H1 (cell line): ENCODE data around the gene QSOX1. TPM values are rescaled to one million over a fixed set of nuclear protein-coding genes. Genes with fewer than 3 reads are reported as not detected.
A peak's percentile ranks its signal among the peaks of the same experiment; 100 is the strongest.

Experiments
- CTCF ChIA-PET: fragments of 300-600 bp; sonication (Branson Sonifier 250); formaldehyde crosslinking; loops from one replicate; lab custom pipeline; 2021; ENCODE audit not compliant: partially characterized antibody; lab: Charles Lee
- POLR2A ChIA-PET: fragments of 300-600 bp; sonication (Branson Sonifier 250); formaldehyde crosslinking; loops from one replicate; lab custom pipeline; 2021; ENCODE audit warnings: inconsistent platforms; ENCODE audit not compliant: partially characterized antibody; lab: Charles Lee
- DNase-seq, 2 experiments: peaks; one replicate each; pipeline versions ENCODE4 v3.0.0 to v3.0.0-alpha.2; 2010 to 2022; ENCODE audit warnings: low spot score in 2 of 2, low read depth in 1 of 2, mixed read lengths in 1 of 2
- FAIRE-seq: peaks from 2 replicates; lab custom pipeline; 2011; peaks lifted over from hg19 to GRCh38; lab: Jason Lieb, UNC
- H2AFZ ChIP-seq: 2 replicates; pipeline ENCODE4 v1.8.1; 2012; ENCODE audit warnings: low read length, inconsistent platforms
- H2AK5ac ChIP-seq: 2 replicates; pipeline ENCODE4 v1.6.1; 2013; ENCODE audit warnings: low read depth, low read length
- H2BK120ac ChIP-seq: replicated peaks from 2 replicates; pipeline ENCODE3; 2013; ENCODE audit warnings: low read depth, low read length, inconsistent platforms
- H2BK12ac ChIP-seq: 2 replicates; pipeline ENCODE4 v1.6.1; 2013; ENCODE audit warnings: low read depth, low read length
- H2BK15ac ChIP-seq: 2 replicates; pipeline ENCODE4 v1.6.1; 2013; ENCODE audit warnings: low read length
- H2BK20ac ChIP-seq: 2 replicates; pipeline ENCODE4 v1.6.1; 2013; ENCODE audit warnings: low read length
- H2BK5ac ChIP-seq: 2 replicates; pipeline ENCODE4 v1.6.1; 2013; ENCODE audit warnings: low read depth, low read length
- H3K14ac ChIP-seq: 2 replicates; pipeline ENCODE4 v1.6.1; 2013; ENCODE audit warnings: inconsistent platforms; ENCODE audit not compliant: insufficient read length
- H3K18ac ChIP-seq: 2 replicates; pipeline ENCODE4 v1.6.1; 2013; ENCODE audit warnings: low read length; ENCODE audit errors: extremely low read depth
- H3K23ac ChIP-seq: 2 replicates; pipeline ENCODE4 v1.6.1; 2013; ENCODE audit warnings: inconsistent platforms; ENCODE audit not compliant: insufficient read length
- H3K23me2 ChIP-seq: 2 replicates; pipeline ENCODE4 v1.6.1; 2013; ENCODE audit warnings: low read depth, low read length
- H3K27ac ChIP-seq: 2 replicates; pipeline ENCODE4 v1.6.1; 2011; ENCODE audit warnings: low read depth, low read length, inconsistent platforms
- H3K27me3 ChIP-seq, 4 experiments: replicated peaks in 1 of 4; 1 replicate in 1 of 4; 2 replicates in 3 of 4; pipeline versions ENCODE4 v1.6.1 to v1.8.1; 2011 to 2013; ENCODE audit warnings: low read length in 3 of 4, mild to moderate bottlenecking in 3 of 4, inconsistent platforms in 2 of 4, mixed read lengths in 2 of 4, moderate library complexity in 1 of 4; ENCODE audit not compliant: control insufficient read depth in 3 of 4, insufficient read depth in 3 of 4; ENCODE audit errors: extremely low read depth in 1 of 4
- H3K36me3 ChIP-seq, 4 experiments: 2 replicates each; pipeline versions ENCODE4 v1.6.1 to v1.8.1; 2011 to 2013; ENCODE audit warnings: mild to moderate bottlenecking in 4 of 4, low read length in 3 of 4, moderate library complexity in 2 of 4, control low read depth in 1 of 4, inconsistent platforms in 1 of 4; ENCODE audit not compliant: insufficient read depth in 4 of 4, control insufficient read depth in 2 of 4
- H3K4ac ChIP-seq: replicated peaks from 2 replicates; pipeline ENCODE3; 2013; ENCODE audit warnings: low read length, low read depth, mixed read lengths, inconsistent platforms; ENCODE audit not compliant: insufficient read length
- H3K4me1 ChIP-seq, 4 experiments: replicated peaks in 1 of 4; 1 replicate in 1 of 4; 2 replicates in 3 of 4; pipeline versions ENCODE4 v1.6.1 to v1.8.1; 2011 to 2013; ENCODE audit warnings: low read length in 3 of 4, inconsistent platforms in 2 of 4, mixed read lengths in 1 of 4; ENCODE audit not compliant: insufficient read depth in 4 of 4, control insufficient read depth in 3 of 4
- H3K4me2 ChIP-seq, 2 experiments: 2 replicates each; pipeline versions ENCODE4 v1.6.1 to v1.8.1; 2011 to 2013; ENCODE audit warnings: low read depth in 2 of 2, low read length in 2 of 2, control low read depth in 1 of 2, inconsistent platforms in 1 of 2, mild to moderate bottlenecking in 1 of 2; ENCODE audit not compliant: insufficient read depth in 1 of 2
- H3K4me3 ChIP-seq, 4 experiments: fragments of 200-600, 300-600 bp in 1 of 4; sonication (generic), shearing (Covaris generic), sonication (Bioruptor Twin) in 1 of 4; 2 replicates each; pipeline versions ENCODE4 v1.5.1 to v1.8.1; 2011 to 2016; ENCODE audit warnings: low read length in 4 of 4, low read depth in 3 of 4, control low read depth in 2 of 4, inconsistent platforms in 2 of 4, mild to moderate bottlenecking in 2 of 4, mixed read lengths in 1 of 4, moderate library complexity in 1 of 4; ENCODE audit not compliant: insufficient read depth in 2 of 4; ENCODE audit errors: extremely low read depth in 1 of 4
- H3K56ac ChIP-seq: replicated peaks from 2 replicates; pipeline ENCODE3; 2013; ENCODE audit warnings: low read depth, mild to moderate bottlenecking, mixed read lengths, low read length, inconsistent platforms; ENCODE audit not compliant: insufficient read length
- H3K79me1 ChIP-seq: 2 replicates; pipeline ENCODE4 v1.6.1; 2013; ENCODE audit warnings: low read depth, low read length, control low read depth
- H3K79me2 ChIP-seq, 2 experiments: 2 replicates each; pipeline versions ENCODE4 v1.6.1 to v1.8.1; 2012 to 2013; ENCODE audit warnings: low read length in 2 of 2, mild to moderate bottlenecking in 2 of 2, inconsistent platforms in 1 of 2; ENCODE audit not compliant: insufficient read depth in 2 of 2, control insufficient read depth in 1 of 2
- H3K9ac ChIP-seq, 4 experiments: replicated peaks in 1 of 4; 1 replicate in 1 of 4; 2 replicates in 3 of 4; pipeline versions ENCODE4 v1.6.1 to v1.8.1; 2011 to 2013; ENCODE audit warnings: low read depth in 3 of 4, low read length in 3 of 4, control low read depth in 2 of 4, mild to moderate bottlenecking in 2 of 4, moderate library complexity in 2 of 4, inconsistent platforms in 1 of 4; ENCODE audit errors: extremely low read depth in 1 of 4
- H3K9me3 ChIP-seq, 2 experiments: 2 replicates each; pipeline versions ENCODE4 v1.6.1 to v1.8.1; 2012 to 2013; ENCODE audit warnings: mild to moderate bottlenecking in 2 of 2, moderate library complexity in 2 of 2, control low read depth in 1 of 2, inconsistent platforms in 1 of 2, low read depth in 1 of 2, low read length in 1 of 2, mixed read lengths in 1 of 2; ENCODE audit not compliant: insufficient read depth in 2 of 2
- H4K20me1 ChIP-seq, 2 experiments: replicated peaks in 1 of 2; 2 replicates each; pipeline versions ENCODE3 to v1.8.1; 2011 to 2013; ENCODE audit warnings: inconsistent platforms in 2 of 2, low read length in 2 of 2, mild to moderate bottlenecking in 1 of 2; ENCODE audit not compliant: insufficient read depth in 2 of 2, control insufficient read depth in 1 of 2
- H4K5ac ChIP-seq: 2 replicates; pipeline ENCODE4 v1.6.1; 2013; ENCODE audit warnings: low read length, low read depth, mixed read lengths, inconsistent platforms; ENCODE audit not compliant: insufficient read length
- H4K8ac ChIP-seq: 2 replicates; pipeline ENCODE4 v1.8.0; 2013; ENCODE audit warnings: mild to moderate bottlenecking, moderate library complexity, low read length, inconsistent platforms; ENCODE audit not compliant: insufficient read depth; ENCODE audit errors: extremely low read depth
- H4K91ac ChIP-seq: replicated peaks from 2 replicates; pipeline ENCODE3; 2013; ENCODE audit warnings: low read length, mixed read lengths, inconsistent platforms; ENCODE audit not compliant: insufficient read length
- EGR1 ChIP-seq: IDR thresholded peaks from 2 replicates; pipeline ENCODE4 v1.6.1; 2011; ENCODE audit warnings: low read depth, low read length, borderline replicate concordance
- GTF2F1 ChIP-seq: IDR thresholded peaks from 2 replicates; pipeline ENCODE4 v1.6.1; 2012; ENCODE audit warnings: low read depth, low read length, improper control_type of control experiment, borderline replicate concordance
- POU5F1 ChIP-seq: IDR thresholded peaks from 2 replicates; pipeline ENCODE4 v1.6.1; 2011; ENCODE audit warnings: low read depth, mild to moderate bottlenecking, low read length, moderate library complexity
- TEAD4 ChIP-seq: IDR thresholded peaks from 2 replicates; pipeline ENCODE4 v1.6.1; 2012; ENCODE audit warnings: low read depth, low read length, inconsistent platforms, mixed read lengths
- ZNF274 ChIP-seq: IDR thresholded peaks from 2 replicates; pipeline ENCODE4 v1.7.0; 2012; ENCODE audit warnings: low read length, borderline replicate concordance; ENCODE audit errors: extremely low read depth
- WGBS, 2 experiments: shearing (Covaris generic) in 1 of 2; methylation state at CpG; one replicate each; pipeline versions ENCODE4 v1.1.6 to v1.1.7; 2013 to 2015; ENCODE audit warnings: low lambda C conversion rate in 2 of 2, mixed read lengths in 2 of 2, inconsistent platforms in 1 of 2, low coverage in 1 of 2, missing lambda C conversion rate in 1 of 2; ENCODE audit not compliant: insufficient replicate concordance in 2 of 2, insufficient coverage in 1 of 2, insufficient read length in 1 of 2; ENCODE audit errors: extremely low coverage in 1 of 2, missing lambda C conversion rate in 1 of 2; 5-methylcytosine and 5-hydroxymethylcytosine counted together
- polyA plus RNA-seq, 7 experiments: library from polyadenylated mRNA; depleted of rRNA in 3 of 7; stranded (reverse) in 5 of 7; unstranded in 2 of 7; fragments of >200 nt in 5 of 7; fragments of 200-250 nt in 2 of 7; gene quantifications; 1 replicate in 5 of 7; 2 replicates in 1 of 7; 4 replicates in 1 of 7; pipeline versions ENCODE4 v1.2.1 to v1.2.3, GENCODE V29; 2011 to 2013; ENCODE audit warnings: missing spikeins in 2 of 7, mixed read lengths in 2 of 7
- total RNA-seq: library from RNA; stranded (reverse); fragmentation: NEBNext Ultra II Directional; extraction: Animal tissue kit (Norgen Biotek cat#: 25700); gene quantifications from 2 replicates; pipeline ENCODE4 v1.2.1, GENCODE V29; 2021
- TF ChIP-seq, protein P1 (sequence below), 3 experiments: IDR thresholded peaks; 1 replicate in 2 of 3; 2 replicates in 1 of 3; pipeline versions ENCODE4 v1.5.1 to v1.6.1; 2011; ENCODE audit warnings: low read length in 3 of 3, mild to moderate bottlenecking in 3 of 3, inconsistent platforms in 2 of 3, low read depth in 1 of 3, moderate library complexity in 1 of 3; ENCODE audit not compliant: insufficient read depth in 1 of 3; ENCODE audit errors: control extremely low read depth in 1 of 3
- TF ChIP-seq, protein P2 (sequence below): IDR thresholded peaks from 2 replicates; pipeline ENCODE4 v1.6.1; 2012; ENCODE audit warnings: inconsistent platforms

QSOX1 gene
- total and polyA plus RNA-seq, 2 of the 8 experiments (the other 6 are each of a cell fraction or from before 2014, with no cell fraction given) = 97.7 to 123 TPM

DNA sequence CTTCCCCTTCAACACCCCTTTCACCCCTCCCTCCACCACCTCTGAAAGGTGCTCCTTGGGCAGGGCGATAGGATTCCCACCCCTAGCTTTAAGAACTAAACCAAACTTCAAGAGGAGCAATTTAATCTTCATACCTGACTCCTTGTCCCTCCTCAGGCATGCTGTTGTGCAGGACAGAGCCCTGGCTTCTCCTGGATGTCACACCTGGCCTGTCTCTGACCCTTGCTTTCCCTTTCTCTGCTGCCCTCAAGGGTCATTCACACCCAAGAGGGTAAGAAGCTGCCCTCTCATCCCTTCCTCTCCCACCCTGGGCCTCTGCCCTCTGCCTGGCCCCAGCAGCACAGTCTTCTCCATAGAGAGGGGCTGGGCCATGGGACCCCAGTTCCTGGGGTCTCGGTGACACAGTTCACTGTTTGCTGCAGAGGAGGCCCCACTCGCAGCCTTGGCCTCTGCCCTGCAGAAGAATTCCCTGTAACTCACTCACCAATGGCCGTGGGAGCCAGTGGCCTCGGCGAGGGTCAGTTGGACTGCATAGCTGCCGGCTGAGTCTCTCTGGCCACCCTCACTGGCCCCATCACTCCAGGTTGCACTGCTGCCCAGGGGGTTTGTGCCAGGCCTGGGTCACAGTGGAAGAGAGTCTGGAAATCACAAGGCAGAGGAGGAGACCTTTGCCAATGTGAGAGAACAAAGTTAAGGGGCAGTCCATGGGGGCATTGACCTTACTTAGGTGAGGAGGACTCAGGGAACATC is 47.0 kb downstream of the QSOX1 start:
- no peak overlapping the region for H3K14ac ChIP-seq
- peak overlapping the region; percentile 38; the same call in 1 of the 2 replicates for H4K8ac ChIP-seq
- no peak overlapping the region for H2AFZ ChIP-seq
- H2BK20ac ChIP-seq = no peak overlapping the region
- H3K18ac ChIP-seq = no peak overlapping the region
- POLR2A ChIA-PET = interaction anchor here (1.0 to 2.3 kb wide), 5 partner anchors 9 to 34 kb away, joined by 3 to 6 read pairs (median 4); no protein-coding TSS in a partner anchor
- no peak overlapping the region for H3K56ac ChIP-seq
- no peak overlapping the region for H3K4me3 ChIP-seq
- CTCF ChIA-PET = interaction anchor here (0.9 to 14.4 kb wide), 12 partner anchors 9 to 495 kb away, joined by 3 to 160 read pairs (median 4); no protein-coding TSS in a partner anchor
- no peak overlapping the region for H2AK5ac ChIP-seq
- H4K5ac ChIP-seq = no peak overlapping the region
- H3K79me2 ChIP-seq = no peaks in the 10 kb centered on the region
- no peaks in the 10 kb centered on the region for H3K4me1 ChIP-seq
- H3K36me3 ChIP-seq = peaks cover 0 to 1% (median under 1%) of the 10 kb centered on the region in 4 experiments; a peak in 2 of 8 replicates
- no peaks in the 10 kb centered on the region for H3K27me3 ChIP-seq
- peaks cover 4 to 5% of the 10 kb centered on the region in 2 experiments for H4K20me1 ChIP-seq
- H3K4me2 ChIP-seq = no peak overlapping the region
- H3K9me3 ChIP-seq = no peaks in the 10 kb centered on the region
- no peak overlapping the region for H2BK15ac ChIP-seq
- 85% methylated on average over 7 of the region's 7 CpGs; no CpG with 5 or more reads in 1 of the 2 experiments for WGBS, 2 experiments
- no peak overlapping the region for H2BK5ac ChIP-seq
- H2BK12ac ChIP-seq = no peak overlapping the region
- no peak overlapping the region for H3K23ac ChIP-seq
- DNase-seq = no peak
- H3K4ac ChIP-seq = no peak overlapping the region
- no peak overlapping the region for H3K27ac ChIP-seq
- H3K9ac ChIP-seq = no peak overlapping the region
- H3K23me2 ChIP-seq = no peaks in the 10 kb centered on the region
- FAIRE-seq = no peak
- H3K79me1 ChIP-seq = no peaks in the 10 kb centered on the region
- H2BK120ac ChIP-seq = no peak overlapping the region
- no peak overlapping the region for H4K91ac ChIP-seq
- TF ChIP-seq, protein P1, sequence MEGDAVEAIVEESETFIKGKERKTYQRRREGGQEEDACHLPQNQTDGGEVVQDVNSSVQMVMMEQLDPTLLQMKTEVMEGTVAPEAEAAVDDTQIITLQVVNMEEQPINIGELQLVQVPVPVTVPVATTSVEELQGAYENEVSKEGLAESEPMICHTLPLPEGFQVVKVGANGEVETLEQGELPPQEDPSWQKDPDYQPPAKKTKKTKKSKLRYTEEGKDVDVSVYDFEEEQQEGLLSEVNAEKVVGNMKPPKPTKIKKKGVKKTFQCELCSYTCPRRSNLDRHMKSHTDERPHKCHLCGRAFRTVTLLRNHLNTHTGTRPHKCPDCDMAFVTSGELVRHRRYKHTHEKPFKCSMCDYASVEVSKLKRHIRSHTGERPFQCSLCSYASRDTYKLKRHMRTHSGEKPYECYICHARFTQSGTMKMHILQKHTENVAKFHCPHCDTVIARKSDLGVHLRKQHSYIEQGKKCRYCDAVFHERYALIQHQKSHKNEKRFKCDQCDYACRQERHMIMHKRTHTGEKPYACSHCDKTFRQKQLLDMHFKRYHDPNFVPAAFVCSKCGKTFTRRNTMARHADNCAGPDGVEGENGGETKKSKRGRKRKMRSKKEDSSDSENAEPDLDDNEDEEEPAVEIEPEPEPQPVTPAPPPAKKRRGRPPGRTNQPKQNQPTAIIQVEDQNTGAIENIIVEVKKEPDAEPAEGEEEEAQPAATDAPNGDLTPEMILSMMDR (IDR thresholded peaks at IDR 0.05; ENCODE audit: control extremely low read depth in 1 of 3, insufficient read depth in 1 of 3, low read depth in 1 of 3, low read length in 3 of 3) = no peak
- TF ChIP-seq EGR1 (no peak), TEAD4 (no peak), POU5F1 (no peak), ZNF274 (no peak), GTF2F1 (no peak)
- TF ChIP-seq, protein P2, sequence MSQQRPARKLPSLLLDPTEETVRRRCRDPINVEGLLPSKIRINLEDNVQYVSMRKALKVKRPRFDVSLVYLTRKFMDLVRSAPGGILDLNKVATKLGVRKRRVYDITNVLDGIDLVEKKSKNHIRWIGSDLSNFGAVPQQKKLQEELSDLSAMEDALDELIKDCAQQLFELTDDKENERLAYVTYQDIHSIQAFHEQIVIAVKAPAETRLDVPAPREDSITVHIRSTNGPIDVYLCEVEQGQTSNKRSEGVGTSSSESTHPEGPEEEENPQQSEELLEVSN = no peak
